Upper lobe of left lung (tissue), 6 donors: ENCODE measurements around the gene SPATS2. TPM values are rescaled to one million over a fixed set of nuclear protein-coding genes. Genes with fewer than 3 reads are reported as not detected.
A peak's percentile ranks its signal among the peaks of the same experiment; 100 is the strongest.

Experiments used
- ATAC-seq, 2 donors: fragments of 200-7000 bp; cut with Tn5 transposase; one replicate each; pipeline ENCODE4 v1.9.1; 2022; ENCODE audit warnings: mild to moderate bottlenecking in 2 of 2, moderate library complexity in 2 of 2; ENCODE audit not compliant: low FRiP score in 2 of 2
- DNase-seq, 2 donors: peaks; one replicate each; pipeline ENCODE4 v3.0.0-alpha.2; 2019 to 2020
- H3K27ac ChIP-seq, 4 donors: fragments of 200-600 bp; sonication (generic); one replicate each; pipeline ENCODE4 v1.5.1; 2016 to 2019
- H3K27me3 ChIP-seq, 4 donors: fragments of 200-600 bp; sonication (generic); one replicate each; pipeline ENCODE4 v1.5.1; 2017 to 2019
- H3K36me3 ChIP-seq, 4 donors: fragments of 200-600 bp; sonication (generic); one replicate each; pipeline ENCODE4 v1.5.1; 2016 to 2019
- H3K4me1 ChIP-seq, 4 donors: fragments of 200-600 bp; sonication (generic); one replicate each; pipeline ENCODE4 v1.5.1; 2018 to 2019
- H3K4me3 ChIP-seq, 4 donors: fragments of 200-600 bp; sonication (generic); one replicate each; pipeline ENCODE4 v1.5.1; 2017 to 2019; ENCODE audit warnings: mild to moderate bottlenecking in 2 of 4, moderate library complexity in 1 of 4
- H3K9me3 ChIP-seq, 4 donors: fragments of 200-600 bp; sonication (generic); one replicate each; pipeline ENCODE4 v1.5.1; 2018 to 2019
- CTCF ChIP-seq, 6 experiments: fragments of 450-650 bp in 4 of 6; fragments of 200-600 bp in 2 of 6; sonication (generic) in 2 of 6; IDR thresholded peaks; one replicate each; pipeline ENCODE4 v1.5.1; 2016 to 2019; ENCODE audit warnings: antibody characterized with exemption in 6 of 6
- EP300 ChIP-seq, 4 donors: sonication (generic); formaldehyde crosslinking; IDR thresholded peaks; one replicate each; pipeline ENCODE4 v1.5.1; 2017; ENCODE audit warnings: antibody characterized with exemption in 4 of 4, control low read depth in 2 of 4
- POLR2A ChIP-seq, 4 donors: fragments of 450-650 bp; IDR thresholded peaks; one replicate each; pipeline ENCODE4 v1.5.1; 2016 to 2017; ENCODE audit warnings: antibody characterized with exemption in 4 of 4, mild to moderate bottlenecking in 2 of 4
- POLR2AphosphoS5 ChIP-seq, 2 donors: sonication (generic); formaldehyde crosslinking; IDR thresholded peaks; one replicate each; pipeline ENCODE4 v1.5.1; 2017; ENCODE audit warnings: antibody characterized with exemption in 2 of 2
- WGBS, 2 donors: methylation state at CpG; one replicate each; pipeline ENCODE4 v1.1.5; 2017 to 2018; 5-methylcytosine and 5-hydroxymethylcytosine counted together
- total RNA-seq, 6 donors: library from RNA; depleted of rRNA in 4 of 6; stranded (reverse); fragments of >200 nt in 4 of 6; gene quantifications; one replicate each; pipeline versions ENCODE4 v1.1.0 to v1.2.1, GENCODE V29; 2016 to 2021
- donor health status: DM: no; HTN: no; CAD: no; lungs with moderate emphysema.
- donor health status: DM: no; HTN: yes; CAD: no; lungs with severe emphysema.

The SPATS2 gene
- total RNA-seq, 6 donors from 2014 or later: 6.2 to 33.5 (median 14.4) TPM

- H3K4me3 ChIP-seq: peak overlapping the region in 3 of 4 donors; percentile 51 to 74 (median 64)
- H3K4me1 ChIP-seq: peaks cover 10 to 18% (median 11%) of the 10 kb centered on the region in 4 donors
- H3K27ac ChIP-seq: no peak overlapping the region
- H3K9me3 ChIP-seq: no peaks in the 10 kb centered on the region
- WGBS, 2 donors: 8 to 18% methylated on average over 9 to 19 of the region's 19 CpGs
- no peaks in the 10 kb centered on the region for H3K27me3 ChIP-seq
- ATAC-seq (no peak), DNase-seq (no peak)
- TF ChIP-seq CTCF (IDR thresholded peaks at IDR 0.05) (no peak), POLR2AphosphoS5 (IDR thresholded peaks at IDR 0.05) (no peak), EP300 (IDR thresholded peaks at IDR 0.05) (no peak), POLR2A (IDR thresholded peaks at IDR 0.05) (no peak)
- H3K36me3 ChIP-seq: no peaks in the 10 kb centered on the region
These were observed 43.7 kb upstream of the SPATS2 start for GRCh38 chr12:49323524-49324097.

GRCh38 chr12:49325606-49326005, 41.7 kb upstream of the SPATS2 start:
- H3K4me3 ChIP-seq: no peak overlapping the region
- H3K27ac ChIP-seq: no peak overlapping the region
- 71 to 91% methylated on average over 2 to 6 of the region's 6 CpGs for WGBS, 2 donors
- TF ChIP-seq POLR2AphosphoS5 (IDR thresholded peaks at IDR 0.05): no peak
- no peak for TF ChIP-seq POLR2A (IDR thresholded peaks at IDR 0.05)
- no peak for TF ChIP-seq CTCF (IDR thresholded peaks at IDR 0.05)
- TF ChIP-seq EP300 (IDR thresholded peaks at IDR 0.05): no peak
- ATAC-seq (no peak), DNase-seq (no peak)
- H3K4me1 ChIP-seq: peaks cover 10 to 18% (median 11%) of the 10 kb centered on the region in 4 donors
- no peaks in the 10 kb centered on the region for H3K27me3 ChIP-seq
- no peaks in the 10 kb centered on the region for H3K9me3 ChIP-seq
- H3K36me3 ChIP-seq: no peaks in the 10 kb centered on the region

- Histone ChIP-seq H3K4me1 (peaks cover 6 to 21% (median 8%) of the 10 kb centered on the region in 4 donors), H3K27ac (no peak overlapping the region), H3K27me3 (no peaks in the 10 kb centered on the region), H3K4me3 (no peak overlapping the region), H3K9me3 (no peaks in the 10 kb centered on the region), H3K36me3 (no peaks in the 10 kb centered on the region)
- no peak for DNase-seq
- ATAC-seq: no peak
- TF ChIP-seq POLR2A (IDR thresholded peaks at IDR 0.05): no peak
- TF ChIP-seq CTCF (IDR thresholded peaks at IDR 0.05): no peak
- no peak for TF ChIP-seq POLR2AphosphoS5 (IDR thresholded peaks at IDR 0.05)
- no peak for TF ChIP-seq EP300 (IDR thresholded peaks at IDR 0.05)
These were observed 39.9 kb upstream of the SPATS2 start for GRCh38 chr12:49327368-49327767.

GRCh38 chr12:49327887-49328286, 39.4 kb upstream of the SPATS2 start:
- H3K9me3 ChIP-seq: no peaks in the 10 kb centered on the region
- DNase-seq: no peak
- H3K4me3 ChIP-seq: no peak overlapping the region
- no peak for TF ChIP-seq POLR2AphosphoS5 (IDR thresholded peaks at IDR 0.05)
- no peak for TF ChIP-seq POLR2A (IDR thresholded peaks at IDR 0.05)
- H3K27ac ChIP-seq: no peak overlapping the region
- no peak for ATAC-seq
- 97 to 100% methylated on average over 2 of the region's 2 CpGs for WGBS, 2 donors
- no peaks in the 10 kb centered on the region for H3K36me3 ChIP-seq
- peaks cover 6 to 22% (median 11%) of the 10 kb centered on the region in 4 donors for H3K4me1 ChIP-seq
- H3K27me3 ChIP-seq: peaks cover 0 to 4% (median 2%) of the 10 kb centered on the region in 4 donors

- Histone ChIP-seq H3K9me3 (no peaks in the 10 kb centered on the region), H3K27me3 (peaks cover 0 to 13% (median 5%) of the 10 kb centered on the region in 4 donors), H3K4me1 (peaks cover 6 to 19% (median 10%) of the 10 kb centered on the region in 4 donors), H3K4me3 (no peak overlapping the region), H3K36me3 (no peaks in the 10 kb centered on the region), H3K27ac (no peak overlapping the region)
- WGBS, 2 donors: 98% methylated on average over 12 of the region's 12 CpGs
- TF ChIP-seq CTCF (IDR thresholded peaks at IDR 0.05): no peak
- no peak for TF ChIP-seq POLR2AphosphoS5 (IDR thresholded peaks at IDR 0.05)
- DNase-seq (no peak), ATAC-seq (no peak)
These were observed 38.4 kb upstream of the SPATS2 start for GRCh38 chr12:49328816-49329215.
